Endodermal cell (in vitro differentiated cells): Measurements from ENCODE around the gene CDH4. TPM values are rescaled to one million over a fixed set of nuclear protein-coding genes. Genes with fewer than 3 reads are reported as not detected.

ENCODE experiments used
- DNase-seq: peaks from one replicate; pipeline ENCODE4 v3.0.0-alpha.2; 2017
- H3K27ac ChIP-seq: 2 replicates; pipeline ENCODE4 v1.5.1; 2013; ENCODE audit warnings: mild to moderate bottlenecking, low read depth, low read length, moderate library complexity
- H3K27me3 ChIP-seq: 2 replicates; pipeline ENCODE4 v1.6.1; 2013; ENCODE audit warnings: mild to moderate bottlenecking, low read length, moderate library complexity; ENCODE audit not compliant: insufficient read depth, control insufficient read depth, poor library complexity, severe bottlenecking
- H3K36me3 ChIP-seq: 2 replicates; pipeline ENCODE4 v1.7.0; 2013; ENCODE audit warnings: mild to moderate bottlenecking, low read length, moderate library complexity; ENCODE audit not compliant: control insufficient read depth, insufficient read depth
- H3K4me1 ChIP-seq: one replicate; pipeline ENCODE4 v1.7.0; 2013; ENCODE audit warnings: low read length; ENCODE audit not compliant: control insufficient read depth, insufficient read depth
- H3K4me3 ChIP-seq: 2 replicates; pipeline ENCODE4 v1.5.1; 2013; ENCODE audit warnings: mild to moderate bottlenecking, low read length, moderate library complexity
- H3K9ac ChIP-seq: 2 replicates; pipeline ENCODE4 v1.6.1; 2013; ENCODE audit warnings: mild to moderate bottlenecking, low read length, moderate library complexity; ENCODE audit not compliant: poor library complexity, severe bottlenecking; ENCODE audit errors: extremely low read depth
- H3K9me3 ChIP-seq: 2 replicates; pipeline ENCODE4 v1.6.1; 2013; ENCODE audit warnings: mild to moderate bottlenecking, low read length, moderate library complexity; ENCODE audit not compliant: control insufficient read depth
- H3K27ac Mint-ChIP-seq: 2 replicates; pipeline ENCODE4 v1.8.0; 2020; ENCODE audit warnings: mixed read lengths
- H3K27me3 Mint-ChIP-seq: 2 replicates; pipeline ENCODE4 v1.8.0; 2021; ENCODE audit warnings: mild to moderate bottlenecking, mixed read lengths; ENCODE audit not compliant: insufficient read depth
- H3K36me3 Mint-ChIP-seq: 2 replicates; pipeline ENCODE4 v1.8.0; 2020; ENCODE audit warnings: low read depth, mixed read lengths
- H3K4me1 Mint-ChIP-seq: 2 replicates; pipeline ENCODE4 v1.8.0; 2020; ENCODE audit warnings: mixed read lengths
- H3K4me3 Mint-ChIP-seq: 2 replicates; pipeline ENCODE4 v1.8.0; 2020; ENCODE audit warnings: mild to moderate bottlenecking, moderate library complexity, mixed read lengths
- H3K9me3 Mint-ChIP-seq: 2 replicates; pipeline ENCODE4 v1.8.0; 2020; ENCODE audit warnings: mild to moderate bottlenecking, mixed read lengths
- CTCF ChIP-seq: fragments of 200-600 bp; sonication (generic); conservative IDR thresholded peaks from 2 replicates; pipeline ENCODE4 v1.5.0; 2021; ENCODE audit warnings: antibody characterized with exemption, mild to moderate bottlenecking
- WGBS, 2 experiments: methylation state at CpG; one replicate each; pipeline versions ENCODE4 v1.1.5 to v1.1.7; 2013; ENCODE audit warnings: missing lambda C conversion rate in 2 of 2, mixed read lengths in 1 of 2; ENCODE audit not compliant: insufficient coverage in 1 of 2, insufficient read length in 1 of 2; 5-methylcytosine and 5-hydroxymethylcytosine counted together
- total RNA-seq, 2 donors: library from RNA; stranded (reverse); fragmentation: NEBNext Ultra II Directional in 1 of 2; extraction: Animal tissue kit (Norgen Biotek cat#: 25700) in 1 of 2; gene quantifications; 2 replicates in 1 of 2; 3 replicates in 1 of 2; pipeline ENCODE4 v1.2.1, GENCODE V29; 2021

Gene CDH4
- total RNA-seq, 2 donors from 2014 or later: 1.8 to 5.8 TPM

DNA sequence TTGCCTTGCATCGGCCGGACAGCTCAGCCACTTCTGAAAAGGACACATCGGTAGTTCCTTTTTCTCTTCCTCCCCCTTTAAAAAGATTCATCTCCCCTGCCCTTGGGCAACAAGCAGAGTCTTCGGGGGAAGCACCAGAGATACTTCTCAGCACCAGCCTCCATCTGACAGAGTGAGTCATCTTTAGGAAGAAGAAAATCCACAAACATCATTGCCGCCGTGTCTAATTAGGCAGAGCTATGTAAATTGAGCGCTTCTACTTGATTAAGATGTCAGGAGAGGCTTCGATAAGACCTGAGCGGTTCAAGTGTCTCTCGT, 627.2 kb downstream of the CDH4 start:
- H3K4me3 Mint-ChIP-seq: no peak overlapping the region
- H3K4me3 ChIP-seq: no peak overlapping the region
- H3K36me3 Mint-ChIP-seq: no peaks in the 10 kb centered on the region
- no peaks in the 10 kb centered on the region for H3K27me3 Mint-ChIP-seq
- no peaks in the 10 kb centered on the region for H3K9me3 Mint-ChIP-seq
- no peak overlapping the region for H3K27ac ChIP-seq
- TF ChIP-seq CTCF: no peak
- no peaks in the 10 kb centered on the region for H3K4me1 ChIP-seq
- H3K9me3 ChIP-seq: no peaks in the 10 kb centered on the region
- no peak overlapping the region for H3K9ac ChIP-seq
- H3K27me3 ChIP-seq: no peaks in the 10 kb centered on the region
- H3K36me3 ChIP-seq: no peaks in the 10 kb centered on the region
- no peak overlapping the region for H3K27ac Mint-ChIP-seq
- no peaks in the 10 kb centered on the region for H3K4me1 Mint-ChIP-seq
- DNase-seq: no peak
- WGBS, 2 experiments: 90 to 93% methylated on average over 10 of the region's 10 CpGs

- Histone ChIP-seq H3K36me3 (no peaks in the 10 kb centered on the region), H3K9ac (no peak overlapping the region), H3K4me1 (no peaks in the 10 kb centered on the region), H3K27me3 (no peaks in the 10 kb centered on the region), H3K27ac (no peak overlapping the region), H3K4me3 (no peak overlapping the region), H3K9me3 (no peaks in the 10 kb centered on the region)
- no peak for DNase-seq
- Mint-ChIP-seq H3K4me1 (no peaks in the 10 kb centered on the region), H3K9me3 (no peaks in the 10 kb centered on the region), H3K27me3 (no peaks in the 10 kb centered on the region), H3K36me3 (no peaks in the 10 kb centered on the region), H3K27ac (no peak overlapping the region), H3K4me3 (no peak overlapping the region)
- TF ChIP-seq CTCF: no peak
- 93 to 99% methylated on average over 13 to 19 of the region's 19 CpGs for WGBS, 2 experiments
Observed at GRCh38 chr20:61879694-61880093, 627.6 kb downstream of the CDH4 start.

DNA sequence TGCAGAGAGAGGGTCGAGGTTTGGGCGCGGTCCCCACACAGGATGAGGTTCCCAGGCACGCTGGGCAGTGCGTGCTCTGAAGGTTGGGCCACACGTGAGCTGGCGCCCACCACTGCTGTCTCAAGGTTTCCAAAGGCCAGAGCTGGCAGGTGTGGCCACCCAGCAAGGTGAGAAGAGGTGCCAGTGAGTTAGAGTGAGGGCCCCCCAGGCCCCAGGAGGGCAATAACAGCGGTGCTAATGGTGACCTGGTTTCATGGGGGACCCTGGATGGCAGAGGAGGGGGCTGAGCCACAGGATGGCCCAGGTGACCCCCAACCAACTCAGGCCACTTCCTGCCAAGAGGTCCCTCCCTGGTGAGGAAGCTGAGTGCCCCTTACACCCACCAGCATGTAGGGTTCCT, 628.6 kb downstream of the CDH4 start:
- H3K36me3 Mint-ChIP-seq: no peaks in the 10 kb centered on the region
- no peak for TF ChIP-seq CTCF
- 95 to 98% methylated on average over 6 to 8 of the region's 8 CpGs for WGBS, 2 experiments

More for the DNA sequence above, 628.6 kb downstream of the CDH4 start:
- H3K4me3 Mint-ChIP-seq: no peak overlapping the region
- no peak overlapping the region for H3K9ac ChIP-seq
- H3K27me3 ChIP-seq: no peaks in the 10 kb centered on the region
- no peaks in the 10 kb centered on the region for H3K9me3 ChIP-seq
- H3K9me3 Mint-ChIP-seq: no peaks in the 10 kb centered on the region
- no peaks in the 10 kb centered on the region for H3K36me3 ChIP-seq
- H3K4me1 Mint-ChIP-seq: no peaks in the 10 kb centered on the region
- H3K4me3 ChIP-seq: no peak overlapping the region
- H3K27me3 Mint-ChIP-seq: no peaks in the 10 kb centered on the region
- no peaks in the 10 kb centered on the region for H3K4me1 ChIP-seq
- H3K27ac ChIP-seq: no peak overlapping the region
- no peak for DNase-seq
- H3K27ac Mint-ChIP-seq: no peak overlapping the region
